ENCODE measurements around the gene CHRD.

CHRD gene

DNA sequence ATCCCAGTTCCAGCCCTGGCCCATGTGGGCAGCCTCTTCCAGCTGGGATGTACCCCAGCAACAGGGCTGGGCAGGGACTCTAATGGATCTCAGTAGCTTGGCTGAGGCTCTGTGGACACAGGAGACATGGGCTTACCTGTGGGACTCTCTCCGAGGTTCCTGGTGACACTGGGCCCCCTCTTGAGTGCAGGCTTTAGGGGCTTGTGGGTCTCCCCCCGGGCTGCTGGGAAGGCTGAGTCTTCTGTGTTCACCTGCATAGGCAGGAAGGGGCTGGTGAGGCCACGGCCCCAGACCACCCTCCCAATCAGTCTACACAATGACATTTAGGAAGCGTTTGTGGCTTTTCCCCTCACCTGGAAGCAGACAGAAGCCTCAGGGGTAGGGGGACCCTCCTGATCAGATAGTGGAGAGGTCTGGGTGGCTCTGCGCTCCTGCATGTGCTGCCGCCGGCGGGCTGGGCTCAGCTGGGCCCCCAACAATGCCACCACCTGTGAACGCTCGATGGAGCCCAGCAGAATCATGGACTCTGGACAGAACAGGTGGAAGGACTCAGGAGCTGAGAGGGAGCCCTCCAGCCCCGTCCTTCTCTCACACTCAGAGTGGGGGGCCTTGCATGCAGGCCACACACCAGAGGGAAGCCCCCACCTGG, 26.8 kb upstream of the CHRD start:
- DNase-seq (ENCODE audit: low read depth) = no peak
- TF ChIP-seq, protein P1, sequence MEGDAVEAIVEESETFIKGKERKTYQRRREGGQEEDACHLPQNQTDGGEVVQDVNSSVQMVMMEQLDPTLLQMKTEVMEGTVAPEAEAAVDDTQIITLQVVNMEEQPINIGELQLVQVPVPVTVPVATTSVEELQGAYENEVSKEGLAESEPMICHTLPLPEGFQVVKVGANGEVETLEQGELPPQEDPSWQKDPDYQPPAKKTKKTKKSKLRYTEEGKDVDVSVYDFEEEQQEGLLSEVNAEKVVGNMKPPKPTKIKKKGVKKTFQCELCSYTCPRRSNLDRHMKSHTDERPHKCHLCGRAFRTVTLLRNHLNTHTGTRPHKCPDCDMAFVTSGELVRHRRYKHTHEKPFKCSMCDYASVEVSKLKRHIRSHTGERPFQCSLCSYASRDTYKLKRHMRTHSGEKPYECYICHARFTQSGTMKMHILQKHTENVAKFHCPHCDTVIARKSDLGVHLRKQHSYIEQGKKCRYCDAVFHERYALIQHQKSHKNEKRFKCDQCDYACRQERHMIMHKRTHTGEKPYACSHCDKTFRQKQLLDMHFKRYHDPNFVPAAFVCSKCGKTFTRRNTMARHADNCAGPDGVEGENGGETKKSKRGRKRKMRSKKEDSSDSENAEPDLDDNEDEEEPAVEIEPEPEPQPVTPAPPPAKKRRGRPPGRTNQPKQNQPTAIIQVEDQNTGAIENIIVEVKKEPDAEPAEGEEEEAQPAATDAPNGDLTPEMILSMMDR (conservative IDR thresholded peaks at IDR 0.05; ENCODE audit: control insufficient read depth, insufficient read depth, low read depth, low read length) = no peak
- no peak overlapping the region for H3K4me3 ChIP-seq (ENCODE audit: control insufficient read depth, low read depth, low read length)

DNA sequence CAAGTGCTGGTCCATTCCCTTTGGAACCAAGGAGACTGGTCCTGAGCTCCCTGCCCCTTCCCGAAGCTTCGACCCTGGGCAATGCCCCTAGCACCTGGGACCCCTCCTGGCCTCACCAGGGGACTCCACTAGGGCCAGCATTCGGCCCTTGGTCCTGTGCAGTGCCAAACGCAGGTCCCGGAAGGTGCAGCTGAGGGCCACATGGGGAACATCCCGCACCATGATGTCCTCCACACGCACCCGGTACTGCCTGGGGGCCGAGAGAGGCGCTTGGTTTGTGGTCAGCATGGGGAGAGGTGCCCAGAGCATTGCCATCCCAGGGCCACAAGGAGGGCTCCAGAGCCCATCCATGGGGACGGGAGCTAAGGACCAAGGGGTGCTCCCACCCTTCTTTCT, 26.3 kb upstream of the CHRD start:
- H3K4me3 ChIP-seq (ENCODE audit: control insufficient read depth, low read depth, low read length) = no peak overlapping the region
- TF ChIP-seq, protein P1 (conservative IDR thresholded peaks at IDR 0.05; ENCODE audit: control insufficient read depth, insufficient read depth, low read depth, low read length) = no peak
- no peak for DNase-seq (ENCODE audit: low read depth)

DNA sequence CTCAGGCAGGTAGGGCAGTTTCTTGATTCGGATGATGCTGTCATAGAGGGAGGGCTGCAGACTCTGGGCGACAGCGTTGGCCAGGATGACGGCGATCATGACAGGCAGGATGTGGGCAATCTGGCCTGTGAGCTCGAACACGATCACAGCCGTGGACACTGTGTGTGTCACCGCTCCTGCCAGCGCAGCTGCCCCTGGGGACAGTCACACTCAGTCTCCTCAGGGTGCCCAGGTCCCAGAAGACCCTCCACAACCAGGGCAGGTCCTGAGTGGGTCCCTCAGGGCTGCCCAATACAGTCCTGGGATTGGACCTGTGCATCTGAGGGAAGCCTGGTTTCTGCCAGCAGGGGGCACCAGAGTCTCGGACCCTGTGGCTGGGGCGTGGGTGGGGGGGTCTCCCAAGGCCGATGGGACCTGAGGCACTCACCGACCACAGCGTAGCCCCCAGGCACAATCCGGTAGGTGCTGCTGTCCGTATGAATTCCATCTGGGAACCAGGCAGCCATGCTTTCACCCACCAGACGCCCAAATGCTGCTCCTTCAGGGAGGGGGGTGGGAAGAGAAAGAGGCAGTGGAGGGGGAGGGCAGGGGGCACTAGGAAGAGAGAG, 25.6 kb upstream of the CHRD start:
- no peak overlapping the region for H3K4me3 ChIP-seq (ENCODE audit: control insufficient read depth, low read depth, low read length)
- DNase-seq (ENCODE audit: low read depth) = no peak
- TF ChIP-seq, protein P1 (conservative IDR thresholded peaks at IDR 0.05; ENCODE audit: control insufficient read depth, insufficient read depth, low read depth, low read length) = peak; percentile 65

DNA sequence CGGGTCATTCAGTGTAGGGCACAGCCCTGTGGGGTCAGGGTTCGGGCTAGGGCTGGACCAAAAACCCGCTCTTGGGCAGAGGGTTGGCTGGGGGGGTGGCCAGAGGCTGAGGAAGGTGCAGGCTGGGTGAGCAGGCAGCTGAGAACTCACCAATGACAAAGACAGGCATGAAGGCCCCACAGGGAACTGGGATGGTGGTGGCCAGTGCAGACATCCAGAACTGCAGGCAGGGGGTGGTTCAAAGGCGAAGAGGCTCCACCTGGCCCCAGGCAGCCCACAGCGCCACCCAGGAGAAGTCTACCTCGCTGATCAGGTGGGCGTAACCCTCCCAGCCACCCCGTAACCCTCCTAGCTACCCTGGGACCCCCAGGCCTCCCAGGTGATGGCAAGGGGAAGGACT, 25.1 kb upstream of the CHRD start:
- H3K4me3 ChIP-seq (ENCODE audit: control insufficient read depth, low read depth, low read length) = no peak overlapping the region
- no peak for DNase-seq (ENCODE audit: low read depth)
- TF ChIP-seq, protein P1 (conservative IDR thresholded peaks at IDR 0.05; ENCODE audit: control insufficient read depth, insufficient read depth, low read depth, low read length) = no peak

DNA sequence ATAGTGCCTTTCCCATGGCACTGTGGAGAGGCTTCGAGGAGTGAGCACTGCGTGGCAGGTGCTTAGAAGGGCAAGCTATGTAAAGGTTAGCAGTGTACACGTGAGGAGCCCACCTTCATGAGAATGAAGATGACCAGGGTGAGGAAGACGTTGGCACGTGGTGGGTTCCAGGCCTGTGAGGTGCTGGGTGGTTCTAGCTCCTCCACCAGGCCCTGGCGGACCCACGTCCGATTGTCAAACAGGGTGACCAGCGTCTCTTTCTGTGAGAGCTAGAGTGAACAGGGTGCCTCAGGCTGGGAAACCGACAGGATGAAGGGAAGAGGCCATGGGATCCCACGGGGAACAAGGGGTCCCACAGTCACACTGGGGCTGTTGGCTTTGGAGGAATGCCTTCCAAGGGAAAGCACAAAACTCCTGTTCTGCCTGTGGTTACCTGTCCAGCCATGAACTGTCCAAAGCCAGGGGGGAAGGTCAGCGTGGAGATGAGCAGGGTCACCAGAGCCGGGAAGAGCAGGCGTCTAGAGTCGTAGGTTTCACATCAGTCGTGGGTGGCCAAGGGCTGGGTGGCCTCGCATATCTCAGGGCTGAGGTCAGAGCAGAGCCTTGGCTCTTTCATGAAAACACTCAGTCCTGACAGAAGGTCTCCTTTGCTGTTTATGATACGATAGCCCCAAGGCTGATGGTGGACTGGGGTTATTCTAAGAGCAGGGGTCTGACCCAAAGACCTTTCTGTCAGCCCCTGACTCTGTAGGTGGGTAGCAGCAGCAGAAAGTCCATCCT, 24.4 kb upstream of the CHRD start:
- TF ChIP-seq, protein P1 (conservative IDR thresholded peaks at IDR 0.05; ENCODE audit: control insufficient read depth, insufficient read depth, low read depth, low read length) = no peak
- DNase-seq (ENCODE audit: low read depth) = no peak
- no peak overlapping the region for H3K4me3 ChIP-seq (ENCODE audit: control insufficient read depth, low read depth, low read length)

DNA sequence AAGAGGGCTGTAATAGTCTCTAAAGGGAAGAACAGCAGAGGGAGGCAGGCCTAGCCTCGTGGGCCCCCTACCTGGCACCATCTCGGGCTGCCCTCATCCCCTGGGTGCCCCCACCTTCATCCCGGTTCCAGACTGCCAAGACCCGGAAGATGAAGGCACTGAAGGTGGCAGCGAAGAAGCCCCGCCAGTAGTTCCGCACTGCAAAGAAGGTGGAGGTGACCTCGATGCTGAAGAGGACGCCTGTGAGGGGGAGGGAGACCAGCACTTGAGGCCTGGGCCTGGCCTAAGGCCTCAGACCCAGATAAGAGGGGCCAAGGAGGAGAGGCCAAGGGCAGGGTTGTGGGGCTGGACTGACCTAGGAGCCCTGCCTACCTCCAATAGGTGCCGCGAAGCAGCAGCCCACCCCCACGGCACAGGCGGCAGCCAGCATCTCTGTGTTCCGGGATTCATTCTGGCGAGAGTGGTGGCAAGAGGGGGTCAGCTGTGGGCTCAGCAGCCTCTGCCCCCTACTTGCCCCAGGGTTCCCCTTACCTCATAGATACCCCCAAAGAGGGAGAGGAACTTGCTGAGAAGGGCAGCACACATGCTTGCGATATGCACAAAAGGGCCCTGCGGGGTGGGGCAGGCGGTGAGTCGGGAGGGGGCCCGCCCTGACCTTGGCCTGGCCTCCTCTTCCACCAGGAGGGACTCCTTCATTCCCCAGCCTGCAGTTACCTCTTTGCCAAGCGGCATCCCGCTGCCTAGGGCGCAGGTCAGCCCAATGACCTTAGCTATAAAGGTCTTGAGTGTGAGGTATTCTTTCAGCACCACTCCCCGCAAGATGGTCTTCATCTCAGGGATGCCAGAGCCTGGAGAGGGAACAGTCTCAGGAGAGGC, 22.4 kb upstream of the CHRD start:
- DNase-seq (ENCODE audit: low read depth) = no peak
- no peak overlapping the region for H3K4me3 ChIP-seq (ENCODE audit: control insufficient read depth, low read depth, low read length)
- TF ChIP-seq, protein P1 (conservative IDR thresholded peaks at IDR 0.05; ENCODE audit: control insufficient read depth, insufficient read depth, low read depth, low read length) = no peak
